Measurements from ENCODE around the gene MARK1. TPM values are rescaled to one million over a fixed set of nuclear protein-coding genes. Genes with fewer than 3 reads are reported as not detected.

MARK1 gene
- total RNA-seq, 1 donor from 2014 or later: 105 TPM

- Mint-ChIP-seq H3K27ac (ENCODE audit: unreplicated experiment) (no peak overlapping the region), H3K4me1 (ENCODE audit: low read depth, unreplicated experiment) (peaks cover 2% of the 10 kb centered on the region), H3K27me3 (ENCODE audit: unreplicated experiment) (no peaks in the 10 kb centered on the region), H3K4me3 (ENCODE audit: unreplicated experiment) (no peak overlapping the region), H3K36me3 (ENCODE audit: unreplicated experiment) (peaks cover 9% of the 10 kb centered on the region), H3K9me3 (ENCODE audit: unreplicated experiment) (peaks cover 2% of the 10 kb centered on the region)
- DNase-seq: no peak
- no peak for TF ChIP-seq CTCF (IDR thresholded peaks at IDR 0.05; ENCODE audit: partially characterized antibody, unreplicated experiment)
These were observed 172.7 kb downstream of the MARK1 start for GRCh38 chr1:220700556-220701179.

GRCh38 chr1:220701974-220702373 lies 174.0 kb downstream of the MARK1 start:
- H3K27ac Mint-ChIP-seq (ENCODE audit: unreplicated experiment): no peak overlapping the region
- TF ChIP-seq CTCF (IDR thresholded peaks at IDR 0.05; ENCODE audit: partially characterized antibody, unreplicated experiment): no peak
- H3K4me1 Mint-ChIP-seq (ENCODE audit: low read depth, unreplicated experiment): peaks cover 2% of the 10 kb centered on the region
- peaks cover 14% of the 10 kb centered on the region for H3K36me3 Mint-ChIP-seq (ENCODE audit: unreplicated experiment)
- DNase-seq: no peak
- no peak overlapping the region for H3K4me3 Mint-ChIP-seq (ENCODE audit: unreplicated experiment)
- peaks cover 4% of the 10 kb centered on the region for H3K9me3 Mint-ChIP-seq (ENCODE audit: unreplicated experiment)
- H3K27me3 Mint-ChIP-seq (ENCODE audit: unreplicated experiment): no peaks in the 10 kb centered on the region

GRCh38 chr1:220702733-220703270 lies 174.9 kb downstream of the MARK1 start:
- H3K4me3 Mint-ChIP-seq (ENCODE audit: unreplicated experiment): no peak overlapping the region
- H3K4me1 Mint-ChIP-seq (ENCODE audit: low read depth, unreplicated experiment): peaks cover 2% of the 10 kb centered on the region
- no peak overlapping the region for H3K27ac Mint-ChIP-seq (ENCODE audit: unreplicated experiment)
- no peak for TF ChIP-seq CTCF (IDR thresholded peaks at IDR 0.05; ENCODE audit: partially characterized antibody, unreplicated experiment)
- DNase-seq: no peak
- H3K27me3 Mint-ChIP-seq (ENCODE audit: unreplicated experiment): no peaks in the 10 kb centered on the region
- H3K36me3 Mint-ChIP-seq (ENCODE audit: unreplicated experiment): peaks cover 9% of the 10 kb centered on the region
- peaks cover 4% of the 10 kb centered on the region for H3K9me3 Mint-ChIP-seq (ENCODE audit: unreplicated experiment)

- no peaks in the 10 kb centered on the region for H3K27me3 Mint-ChIP-seq (ENCODE audit: unreplicated experiment)
- peaks cover 6% of the 10 kb centered on the region for H3K36me3 Mint-ChIP-seq (ENCODE audit: unreplicated experiment)
- no peak for TF ChIP-seq CTCF (IDR thresholded peaks at IDR 0.05; ENCODE audit: partially characterized antibody, unreplicated experiment)
- H3K27ac Mint-ChIP-seq (ENCODE audit: unreplicated experiment): no peak overlapping the region
- DNase-seq: no peak
- H3K9me3 Mint-ChIP-seq (ENCODE audit: unreplicated experiment): peaks cover 2% of the 10 kb centered on the region
- H3K4me1 Mint-ChIP-seq (ENCODE audit: low read depth, unreplicated experiment): peaks cover 2% of the 10 kb centered on the region
- H3K4me3 Mint-ChIP-seq (ENCODE audit: unreplicated experiment): no peak overlapping the region
These were observed 175.4 kb downstream of the MARK1 start for GRCh38 chr1:220703305-220703704.

GRCh38 chr1:220705782-220706181 lies 177.8 kb downstream of the MARK1 start:
- H3K27ac Mint-ChIP-seq (ENCODE audit: unreplicated experiment): no peak overlapping the region
- no peaks in the 10 kb centered on the region for H3K27me3 Mint-ChIP-seq (ENCODE audit: unreplicated experiment)
- no peak for TF ChIP-seq CTCF (IDR thresholded peaks at IDR 0.05; ENCODE audit: partially characterized antibody, unreplicated experiment)
- no peak for DNase-seq
- no peak overlapping the region for H3K4me3 Mint-ChIP-seq (ENCODE audit: unreplicated experiment)
- H3K36me3 Mint-ChIP-seq (ENCODE audit: unreplicated experiment): peaks cover 5% of the 10 kb centered on the region
- H3K9me3 Mint-ChIP-seq (ENCODE audit: unreplicated experiment): peaks cover 1% of the 10 kb centered on the region
- H3K4me1 Mint-ChIP-seq (ENCODE audit: low read depth, unreplicated experiment): no peaks in the 10 kb centered on the region

Measured in glutamatergic neuron (in vitro differentiated cells).